K562 (cell line): ENCODE measurements around the gene NRG3. TPM values are rescaled to one million over a fixed set of nuclear protein-coding genes. Genes with fewer than 3 reads are reported as not detected.

ENCODE experiments used
- ATAC-seq: fragments of 200-7000 bp; cut with Tn5 transposase; 3 replicates; pipeline ENCODE4 v1.9.1; 2020; ENCODE audit warnings: moderate library complexity
- BruUV-seq: library from RNA; stranded (reverse); fragments of 400-500 nt; replicated peaks from 2 replicates; lab custom pipeline; 2021; lab: Mats Ljungman, UMichigan
- CTCF ChIA-PET: fragments of 300-600 bp; formaldehyde crosslinking; extraction: SDS; loops from one replicate; lab custom pipeline; 2021; ENCODE audit warnings: low intra/inter-chr PET ratio; lab: Yijun Ruan, JAX
- POLR2A ChIA-PET: fragments of 300-600, 350-650 bp; sonication (Branson Sonifier 250); formaldehyde crosslinking; extraction: SDS; loops from one replicate; lab custom pipeline; 2021; ENCODE audit warnings: antibody characterized with exemption, inconsistent platforms; lab: Yijun Ruan, JAX
- DNase-seq, 4 experiments: peaks; one replicate each; pipeline versions ENCODE4 v3.0.0 to v3.0.0-alpha.2; 2011 to 2018; ENCODE audit warnings: low spot score in 3 of 4, mixed read lengths in 3 of 4; ENCODE audit errors: extremely low read depth in 1 of 4
- FAIRE-seq: peaks from 2 replicates; lab custom pipeline; 2011; peaks lifted over from hg19 to GRCh38; lab: Jason Lieb, UNC
- H2AFZ ChIP-seq: 2 replicates; pipeline ENCODE4 v1.6.0; 2011; ENCODE audit warnings: low read depth, low read length, control low read depth, inconsistent platforms
- H3K27ac ChIP-seq: fragments of 200-600 bp; 3 replicates; pipeline ENCODE4 v1.8.0; 2011; ENCODE audit warnings: low read depth, mild to moderate bottlenecking, control low read depth, inconsistent platforms, low read length, moderate library complexity, mixed read lengths; ENCODE audit errors: extremely low read depth
- H3K27me3 ChIP-seq, 2 experiments: fragments of 300-600 bp in 1 of 2; 2 replicates in 1 of 2; 3 replicates in 1 of 2; pipeline versions ENCODE4 v1.6.0 to v1.8.0; 2011; ENCODE audit warnings: inconsistent platforms in 2 of 2, low read length in 2 of 2, mild to moderate bottlenecking in 1 of 2, mixed read lengths in 1 of 2, moderate library complexity in 1 of 2; ENCODE audit not compliant: control insufficient read depth in 2 of 2, insufficient read depth in 2 of 2
- H3K36me3 ChIP-seq: fragments of 300-600 bp; 3 replicates; pipeline ENCODE4 v1.8.0; 2011; ENCODE audit warnings: mild to moderate bottlenecking, low read length, inconsistent platforms; ENCODE audit not compliant: control insufficient read depth, insufficient read depth
- H3K4me1 ChIP-seq, 2 experiments: fragments of 200-600 bp in 1 of 2; replicated peaks in 1 of 2; 2 replicates in 1 of 2; 3 replicates in 1 of 2; pipeline versions ENCODE4 v1.5.1 to v1.8.0; 2011; ENCODE audit warnings: inconsistent platforms in 2 of 2, low read length in 2 of 2, mild to moderate bottlenecking in 1 of 2, mixed read lengths in 1 of 2, moderate library complexity in 1 of 2; ENCODE audit not compliant: control insufficient read depth in 2 of 2, insufficient read depth in 2 of 2
- H3K4me2 ChIP-seq: 2 replicates; pipeline ENCODE4 v1.6.1; 2011; ENCODE audit warnings: low read length, control low read depth, inconsistent platforms, mixed read lengths; ENCODE audit not compliant: insufficient read depth
- H3K4me3 ChIP-seq: fragments of 200-600 bp; sonication (generic), shearing (Covaris generic); 2 replicates; pipeline ENCODE4 v1.5.1; 2016; ENCODE audit warnings: control low read depth, inconsistent platforms
- H3K79me2 ChIP-seq: fragments of 200-600 bp; 3 replicates; pipeline ENCODE4 v1.8.0; 2011; ENCODE audit warnings: low read length, inconsistent platforms; ENCODE audit not compliant: control insufficient read depth, insufficient read depth
- H3K9ac ChIP-seq, 2 experiments: 2 replicates each; pipeline versions ENCODE4 v1.6.0 to v1.6.1; 2011; ENCODE audit warnings: low read depth in 2 of 2, low read length in 2 of 2, control low read depth in 1 of 2, inconsistent platforms in 1 of 2, mild to moderate bottlenecking in 1 of 2, mixed read lengths in 1 of 2; ENCODE audit not compliant: insufficient read depth in 1 of 2
- H3K9me1 ChIP-seq: one replicate; pipeline ENCODE4 v1.6.0; 2011; ENCODE audit warnings: inconsistent platforms, mild to moderate bottlenecking, low read length, moderate library complexity; ENCODE audit not compliant: control insufficient read depth, insufficient read depth
- H3K9me3 ChIP-seq: replicated peaks from 2 replicates; pipeline ENCODE4 v1.5.1; 2011; ENCODE audit warnings: low read depth, low read length, inconsistent platforms; ENCODE audit not compliant: control insufficient read depth, insufficient read depth
- H4K20me1 ChIP-seq: replicated peaks from 2 replicates; pipeline ENCODE4 v1.6.1; 2011; ENCODE audit warnings: low read length, inconsistent platforms, mixed read lengths; ENCODE audit not compliant: control insufficient read depth, insufficient read depth
- BACH1 ChIP-seq: fragments of 200-800 bp; sonication (Bioruptor generic); IDR thresholded peaks from 2 replicates; pipeline ENCODE4 v1.6.1; 2016; ENCODE audit warnings: missing genetic modification characterization, missing compliant biosample characterization
- CAMTA2 ChIP-seq: fragments of 250-450 bp; sonication (Bioruptor Pico); conservative IDR thresholded peaks from 2 replicates; pipeline ENCODE4 v1.5.1; 2022
- CCNT2 ChIP-seq: IDR thresholded peaks from 2 replicates; pipeline ENCODE4 v1.6.1; 2011; ENCODE audit warnings: borderline replicate concordance, low read depth, mild to moderate bottlenecking, moderate library complexity, mixed read lengths, low read length; ENCODE audit not compliant: insufficient read length; ENCODE audit errors: extremely low read depth
- DDX20 ChIP-seq: fragments of 450-650 bp; IDR thresholded peaks from 2 replicates; pipeline ENCODE4 v1.6.1; 2016; ENCODE audit warnings: missing genetic modification characterization, low read depth, mild to moderate bottlenecking, missing compliant biosample characterization, moderate library complexity
- HEY1 ChIP-seq: fragments of 250-450 bp; sonication (Bioruptor Pico); IDR thresholded peaks from 2 replicates; pipeline ENCODE4 v1.5.0; 2020; ENCODE audit warnings: mild to moderate bottlenecking, moderate library complexity, borderline replicate concordance
- POU5F1 ChIP-seq: fragments of 150-350 bp; IDR thresholded peaks from 2 replicates; pipeline ENCODE4 v1.6.1; 2014; ENCODE audit warnings: borderline replicate concordance, low read length, low read depth, mild to moderate bottlenecking; ENCODE audit not compliant: partially characterized antibody
- RHOXF2B ChIP-seq: fragments of 250-450 bp; sonication (Bioruptor Pico); conservative IDR thresholded peaks from 2 replicates; pipeline ENCODE4 v1.5.1; 2021
- SMAD3 ChIP-seq: fragments of 450-650 bp; formaldehyde crosslinking; conservative IDR thresholded peaks from 2 replicates; pipeline ENCODE4 v1.4.0; 2020; ENCODE audit warnings: mild to moderate bottlenecking
- ZKSCAN3 ChIP-seq: fragments of 250-450 bp; sonication (Bioruptor Pico); IDR thresholded peaks from 2 replicates; pipeline ENCODE4 v1.4.0; 2020
- ZNF384 ChIP-seq: IDR thresholded peaks from 2 replicates; pipeline ENCODE4 v1.6.1; 2012; ENCODE audit warnings: low read depth, low read length, improper control_type of control experiment
- WGBS: fragments of 100-300 bp; shearing (Covaris generic); methylation state at CpG from one replicate; pipeline ENCODE4 v1.1.6; 2016; ENCODE audit warnings: low coverage, mixed read lengths; ENCODE audit not compliant: insufficient coverage; ENCODE audit errors: missing lambda C conversion rate; 5-methylcytosine and 5-hydroxymethylcytosine counted together
- in situ Hi-C: fragments of 300-500 bp; cut with MboI; formaldehyde crosslinking; loops from 4 replicates; pipeline ENCODE4 v1.15.0; 2018; ENCODE audit warnings: inconsistent platforms, mixed read lengths
- intact Hi-C: fragments of 100-400 bp; cut with micrococcal nuclease; formaldehyde crosslinking; loops from 2 replicates; pipeline ENCODE4 v1.14.2; 2022
- polyA plus RNA-seq, 8 experiments: library from polyadenylated mRNA; depleted of rRNA in 4 of 8; stranded (reverse) in 5 of 8; unstranded in 3 of 8; fragments of >200 nt; fragmentation: Nextera tagmentation in 2 of 8; fragmentation: Illumina TruSeq in 1 of 8; extraction: Ambion mirVana in 2 of 8; extraction: Trizol in 1 of 8; gene quantifications; 2 replicates each; pipeline versions ENCODE4 v1.2.1 to v1.2.3, GENCODE V29; 2011 to 2014; ENCODE audit warnings: inconsistent platforms in 1 of 8, missing spikeins in 1 of 8
- total RNA-seq, 7 experiments: library from RNA; depleted of rRNA in 6 of 7; stranded (reverse); fragments of >200 nt in 6 of 7; fragmentation: Illumina TruSeq in 2 of 7; extraction: Trizol in 2 of 7; gene quantifications; 2 replicates each; pipeline versions ENCODE4 v1.2.1 to v1.2.3, GENCODE V29; 2011 to 2021; ENCODE audit warnings: low replicate concordance in 1 of 7
- TF ChIP-seq, protein P1 (sequence below): fragments of 450-650 bp; formaldehyde crosslinking; IDR thresholded peaks from 2 replicates; pipeline ENCODE4 v1.4.0; 2020; ENCODE audit warnings: mild to moderate bottlenecking, mixed read lengths
- TF ChIP-seq, protein P2 (sequence below), 2 experiments: IDR thresholded peaks; 2 replicates each; pipeline ENCODE4 v1.6.1; 2012; ENCODE audit warnings: improper control_type of control experiment in 2 of 2, low read depth in 2 of 2, low read length in 2 of 2, borderline replicate concordance in 1 of 2

Gene NRG3
- total and polyA plus RNA-seq, 9 of the 15 experiments (the other 6 are each of a cell fraction or from before 2014, with no cell fraction given): not detected

DNA sequence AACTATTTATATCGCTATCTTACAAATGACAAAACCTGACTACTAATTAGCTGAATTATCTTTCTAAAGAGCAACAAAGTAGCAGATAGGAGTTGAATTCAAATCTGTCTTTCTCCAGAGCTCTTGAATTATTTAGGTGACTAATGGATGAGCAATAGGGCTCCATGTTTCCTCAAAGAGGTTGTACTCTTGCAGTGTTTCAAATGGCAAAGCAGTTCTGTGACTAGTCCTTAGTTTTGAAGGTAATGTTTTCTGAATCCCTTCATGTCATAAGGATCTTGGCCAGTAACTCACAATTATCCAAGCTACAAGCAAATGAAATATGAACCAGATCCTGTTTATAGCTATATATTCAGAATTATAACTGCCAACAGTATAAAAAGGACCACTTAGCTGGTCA, 999.7 kb downstream of the NRG3 start (continued):
- no peak for TF ChIP-seq ZNF384
- TF ChIP-seq, all 486 proteins: peak for 0

DNA sequence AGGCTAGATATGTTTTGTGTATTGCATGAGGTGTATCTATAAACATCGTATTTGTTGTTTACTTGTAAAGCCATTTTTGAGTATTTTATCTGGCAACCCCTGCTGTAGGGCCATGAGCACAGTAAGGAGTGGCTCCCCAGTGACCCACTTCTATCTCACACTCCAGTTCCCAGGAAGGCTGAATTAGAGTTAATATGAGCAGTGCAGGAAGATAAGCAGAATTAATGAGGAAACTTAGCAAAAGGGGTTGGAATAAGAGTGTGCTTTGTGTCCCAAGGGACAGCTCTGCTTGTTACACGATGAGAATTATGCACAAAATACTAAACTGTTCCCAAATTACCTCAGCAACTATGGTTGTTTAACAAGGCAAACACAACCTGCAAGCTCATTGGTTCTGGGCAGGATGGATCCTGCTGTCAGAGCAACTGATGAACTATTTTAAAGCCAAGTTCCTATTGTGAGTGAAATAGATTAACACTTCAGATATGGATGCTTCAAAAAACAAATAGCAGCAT, 1005.8 kb downstream of the NRG3 start:
- in situ Hi-C loops: no loop called here

More for the DNA sequence above, 1005.8 kb downstream of the NRG3 start:
- Histone ChIP-seq H3K79me2 (no peaks in the 10 kb centered on the region), H3K4me2 (no peak overlapping the region), H3K9me1 (no peaks in the 10 kb centered on the region), H3K36me3 (no peaks in the 10 kb centered on the region), H3K9ac (no peak overlapping the region), H3K9me3 (0 out of 2 replicates have a peak, but pooled peaks cover 2% of the 10 kb centered on the region), H3K4me3 (no peak overlapping the region), H2AFZ (no peak overlapping the region), H4K20me1 (no peaks in the 10 kb centered on the region), H3K27me3 (no peaks in the 10 kb centered on the region), H3K27ac (no peak overlapping the region), H3K4me1 (no peaks in the 10 kb centered on the region)
- no TSS peak for BruUV-seq
- 0% methylated on average over 2 of the region's 2 CpGs for WGBS
- CTCF ChIA-PET: no interaction called here
- FAIRE-seq (no peak), DNase-seq (no peak), ATAC-seq (no peak)
- POLR2A ChIA-PET: no interaction called here
- TF ChIP-seq DDX20 (tag): no peak
- TF ChIP-seq, protein P1, sequence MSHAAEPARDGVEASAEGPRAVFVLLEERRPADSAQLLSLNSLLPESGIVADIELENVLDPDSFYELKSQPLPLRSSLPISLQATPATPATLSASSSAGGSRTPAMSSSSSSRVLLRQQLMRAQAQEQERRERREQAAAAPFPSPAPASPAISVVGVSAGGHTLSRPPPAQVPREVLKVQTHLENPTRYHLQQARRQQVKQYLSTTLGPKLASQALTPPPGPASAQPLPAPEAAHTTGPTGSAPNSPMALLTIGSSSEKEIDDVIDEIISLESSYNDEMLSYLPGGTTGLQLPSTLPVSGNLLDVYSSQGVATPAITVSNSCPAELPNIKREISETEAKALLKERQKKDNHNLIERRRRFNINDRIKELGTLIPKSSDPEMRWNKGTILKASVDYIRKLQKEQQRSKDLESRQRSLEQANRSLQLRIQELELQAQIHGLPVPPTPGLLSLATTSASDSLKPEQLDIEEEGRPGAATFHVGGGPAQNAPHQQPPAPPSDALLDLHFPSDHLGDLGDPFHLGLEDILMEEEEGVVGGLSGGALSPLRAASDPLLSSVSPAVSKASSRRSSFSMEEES (CRISPR knock-in tag): no peak
- no peak for TF ChIP-seq HEY1 (CRISPR knock-in tag)
- TF ChIP-seq, protein P2, sequence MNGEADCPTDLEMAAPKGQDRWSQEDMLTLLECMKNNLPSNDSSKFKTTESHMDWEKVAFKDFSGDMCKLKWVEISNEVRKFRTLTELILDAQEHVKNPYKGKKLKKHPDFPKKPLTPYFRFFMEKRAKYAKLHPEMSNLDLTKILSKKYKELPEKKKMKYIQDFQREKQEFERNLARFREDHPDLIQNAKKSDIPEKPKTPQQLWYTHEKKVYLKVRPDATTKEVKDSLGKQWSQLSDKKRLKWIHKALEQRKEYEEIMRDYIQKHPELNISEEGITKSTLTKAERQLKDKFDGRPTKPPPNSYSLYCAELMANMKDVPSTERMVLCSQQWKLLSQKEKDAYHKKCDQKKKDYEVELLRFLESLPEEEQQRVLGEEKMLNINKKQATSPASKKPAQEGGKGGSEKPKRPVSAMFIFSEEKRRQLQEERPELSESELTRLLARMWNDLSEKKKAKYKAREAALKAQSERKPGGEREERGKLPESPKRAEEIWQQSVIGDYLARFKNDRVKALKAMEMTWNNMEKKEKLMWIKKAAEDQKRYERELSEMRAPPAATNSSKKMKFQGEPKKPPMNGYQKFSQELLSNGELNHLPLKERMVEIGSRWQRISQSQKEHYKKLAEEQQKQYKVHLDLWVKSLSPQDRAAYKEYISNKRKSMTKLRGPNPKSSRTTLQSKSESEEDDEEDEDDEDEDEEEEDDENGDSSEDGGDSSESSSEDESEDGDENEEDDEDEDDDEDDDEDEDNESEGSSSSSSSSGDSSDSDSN (IDR thresholded peaks at IDR 0.05; ENCODE audit: borderline replicate concordance in 1 of 2, low read depth in 2 of 2, low read length in 2 of 2): no peak
- no peak for TF ChIP-seq ZKSCAN3 (CRISPR knock-in tag)
- TF ChIP-seq CAMTA2 (CRISPR knock-in tag): no peak
- TF ChIP-seq RHOXF2B (CRISPR knock-in tag): no peak
- TF ChIP-seq BACH1: no peak
- no peak for TF ChIP-seq CCNT2
- TF ChIP-seq SMAD3: no peak
- no peak for TF ChIP-seq POU5F1
- intact Hi-C loops: no loop called here
